ENCODE measurements around the gene LSR.
"Not testable (repeated sequence)": the region's sequence is repeated elsewhere in the genome, so short reads cannot be mapped to it uniquely, and the experiment has no call there.

The LSR gene

DNA sequence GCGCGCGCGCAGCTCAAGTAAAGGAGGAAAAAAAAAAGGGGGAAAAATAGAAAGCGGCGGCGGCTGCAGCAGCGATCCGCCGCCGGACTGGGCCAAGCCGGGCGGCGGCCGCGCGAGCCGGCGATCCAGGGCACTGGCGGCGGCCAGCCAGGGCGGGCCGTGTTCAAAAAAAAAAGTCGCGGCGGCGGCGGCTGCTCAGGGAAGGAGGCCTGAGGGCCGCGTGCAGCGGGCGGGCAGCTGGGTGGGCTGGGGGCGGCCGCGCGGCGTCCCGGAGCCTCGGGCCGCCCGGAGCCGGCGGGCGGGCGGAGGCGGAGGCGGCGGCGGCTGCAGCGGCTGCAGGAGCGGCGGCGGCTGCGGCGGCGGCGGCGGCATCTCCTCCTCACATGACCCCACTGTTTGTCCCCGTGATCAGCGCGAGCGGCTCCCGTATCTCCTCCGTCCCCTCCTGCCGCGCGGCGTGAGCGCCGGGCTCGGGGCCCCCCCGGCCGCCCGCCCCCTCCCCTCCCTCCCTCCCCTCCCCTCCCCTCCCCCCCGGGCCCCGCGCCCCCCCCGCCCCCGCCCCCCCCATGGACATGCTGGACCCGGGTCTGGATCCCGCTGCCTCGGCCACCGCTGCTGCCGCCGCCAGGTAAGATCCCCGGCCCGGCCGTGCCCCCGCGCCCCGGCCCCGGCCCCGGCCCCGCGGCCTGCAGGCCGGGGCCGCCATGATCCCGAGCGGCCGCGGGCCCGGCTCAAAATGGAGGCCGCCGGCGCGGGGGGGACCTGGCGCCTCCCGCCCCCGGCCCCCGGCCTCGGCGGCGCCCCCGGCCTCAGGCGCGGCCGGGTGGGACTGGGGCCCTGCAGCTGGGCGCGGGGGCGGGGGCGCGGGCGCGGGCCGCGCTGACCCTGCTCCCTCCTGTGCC, 20.0 kb downstream of the LSR start, which contains the start of gene USF2:
Gene USF2 (plus strand): TSS at position 427 of the 902 bp plus-strand sequence. CDS start 140 bp downstream, at position 567.
- peak; percentile 35 to 52 for DNase-seq

DNA sequence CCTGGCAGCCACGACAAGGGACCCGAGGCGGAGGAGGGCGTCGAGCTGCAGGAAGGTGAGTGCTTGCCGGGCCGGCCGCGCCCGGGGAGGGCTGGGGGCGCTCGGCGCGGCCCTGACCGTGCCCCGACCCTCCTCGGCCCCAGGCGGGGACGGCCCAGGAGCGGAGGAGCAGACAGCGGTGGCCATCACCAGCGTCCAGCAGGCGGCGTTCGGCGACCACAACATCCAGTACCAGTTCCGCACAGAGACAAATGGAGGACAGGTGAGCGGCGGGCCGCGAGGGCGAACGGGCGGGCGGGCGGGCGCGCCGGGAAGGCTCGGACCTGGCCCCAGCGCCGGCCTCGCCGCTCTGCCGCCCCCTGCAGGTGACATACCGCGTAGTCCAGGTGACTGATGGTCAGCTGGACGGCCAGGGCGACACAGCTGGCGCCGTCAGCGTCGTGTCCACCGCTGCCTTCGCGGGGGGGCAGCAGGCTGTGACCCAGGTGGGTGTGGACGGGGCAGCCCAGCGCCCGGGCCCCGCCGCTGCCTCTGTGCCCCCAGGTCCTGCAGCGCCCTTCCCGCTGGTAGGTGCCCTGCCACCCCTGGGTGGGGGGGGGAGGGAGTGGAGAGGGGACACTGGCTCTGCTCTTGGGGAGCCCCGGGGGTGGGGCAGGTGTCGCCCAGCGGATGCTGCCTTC, 20.8 kb downstream of the LSR start:
- DNase-seq = peak; percentile 70 to 77

DNA sequence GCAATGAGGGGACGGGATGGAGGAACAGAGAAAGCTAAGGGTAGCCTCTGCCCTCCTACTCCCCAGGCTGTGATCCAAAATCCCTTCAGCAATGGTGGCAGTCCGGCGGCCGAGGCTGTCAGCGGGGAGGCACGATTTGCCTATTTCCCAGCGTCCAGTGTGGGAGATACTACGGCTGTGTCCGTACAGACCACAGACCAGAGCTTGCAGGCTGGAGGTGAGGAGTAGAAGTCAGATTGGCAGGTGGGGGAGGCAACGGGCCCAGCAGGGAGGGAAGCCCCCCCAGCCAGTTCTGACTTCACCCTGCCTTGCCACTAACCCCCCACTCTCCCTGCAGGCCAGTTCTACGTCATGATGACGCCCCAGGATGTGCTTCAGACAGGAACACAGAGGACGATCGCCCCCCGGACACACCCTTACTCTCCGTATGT, 21.6 kb downstream of the LSR start:
- no peak for DNase-seq

DNA sequence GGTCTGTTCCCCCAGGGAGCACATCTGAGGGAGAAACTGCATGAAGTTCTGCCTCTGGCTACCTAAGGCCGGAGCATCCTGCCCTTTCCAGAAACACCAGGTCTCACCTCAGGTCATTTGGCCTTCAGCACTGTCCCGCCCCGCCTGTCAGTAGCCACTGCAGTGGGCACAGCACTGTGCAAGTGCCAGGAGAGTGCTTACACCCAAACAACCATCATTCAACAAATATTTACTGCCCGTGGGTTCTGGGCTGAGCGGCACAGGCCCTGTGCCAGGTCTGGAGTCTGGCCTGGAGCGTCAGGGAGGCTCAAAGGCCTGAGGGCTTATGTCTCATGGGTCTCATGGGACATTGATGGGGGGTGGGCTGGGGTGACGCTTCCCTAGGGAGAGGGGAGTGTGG, 22.7 kb downstream of the LSR start:
- no peak for DNase-seq

DNA sequence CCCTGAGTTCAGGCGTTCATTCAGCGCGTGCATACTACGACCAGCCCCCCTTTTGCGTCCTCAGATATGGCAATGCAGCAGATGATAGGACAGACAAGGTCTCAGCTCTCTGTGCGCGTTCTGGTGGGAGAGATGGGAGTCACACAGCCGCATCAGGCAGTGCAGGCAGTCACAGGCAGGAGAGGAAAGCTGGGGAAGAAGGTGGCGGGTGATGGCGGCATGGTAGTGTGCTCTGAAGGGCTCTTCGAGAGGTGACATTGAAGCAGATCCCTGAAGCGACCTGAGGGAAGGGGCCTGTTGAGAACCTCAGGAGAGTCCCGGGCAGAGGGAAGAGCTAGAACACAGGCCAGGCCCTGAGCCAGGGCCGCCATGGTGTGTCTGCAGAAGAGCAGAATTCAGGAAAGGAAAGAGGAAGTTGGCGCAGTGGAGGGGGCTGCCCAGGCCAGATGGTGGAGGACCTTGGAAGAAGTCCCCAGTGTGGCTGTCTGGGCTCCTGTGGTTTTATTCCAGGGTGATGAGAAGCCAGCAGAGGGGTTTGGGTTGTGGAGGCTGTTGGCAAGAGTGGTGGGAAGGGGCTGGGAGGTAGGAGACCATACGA, 23.4 kb downstream of the LSR start:
- no peak for DNase-seq

DNA sequence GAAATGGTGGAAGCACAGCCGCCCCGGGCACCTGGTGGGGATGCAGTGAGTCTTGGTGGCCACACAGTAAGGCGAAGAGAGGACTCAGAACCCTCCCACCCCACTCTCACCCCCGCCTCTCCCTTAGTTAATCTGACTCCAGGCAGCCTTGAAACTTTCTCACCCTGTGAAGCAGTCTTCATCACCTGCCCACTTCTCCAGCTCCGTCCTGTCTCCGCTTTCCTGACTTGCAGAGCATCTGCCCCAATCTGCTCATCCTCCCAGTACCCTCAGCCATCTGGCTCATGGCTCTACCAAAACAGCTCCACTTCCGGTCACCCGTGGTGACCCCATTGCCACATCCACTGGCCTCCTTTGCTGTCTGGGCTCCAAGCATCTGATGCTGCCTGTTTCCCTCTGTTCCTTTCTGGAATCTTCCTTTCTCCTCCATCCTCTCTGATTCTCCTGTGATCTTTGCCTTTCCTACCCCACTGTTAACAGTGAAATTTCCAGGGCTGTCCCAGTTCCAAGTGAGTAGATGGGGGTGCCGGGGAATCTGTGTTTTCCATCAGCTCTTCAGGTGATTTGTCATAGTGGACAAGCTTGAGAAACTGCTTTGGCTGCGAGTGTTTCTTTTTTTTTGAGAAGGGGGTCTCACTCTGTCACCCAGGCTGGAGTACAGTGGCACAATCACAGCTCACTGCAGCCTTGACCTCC, 24.3 kb downstream of the LSR start:
- no peak for DNase-seq

DNA sequence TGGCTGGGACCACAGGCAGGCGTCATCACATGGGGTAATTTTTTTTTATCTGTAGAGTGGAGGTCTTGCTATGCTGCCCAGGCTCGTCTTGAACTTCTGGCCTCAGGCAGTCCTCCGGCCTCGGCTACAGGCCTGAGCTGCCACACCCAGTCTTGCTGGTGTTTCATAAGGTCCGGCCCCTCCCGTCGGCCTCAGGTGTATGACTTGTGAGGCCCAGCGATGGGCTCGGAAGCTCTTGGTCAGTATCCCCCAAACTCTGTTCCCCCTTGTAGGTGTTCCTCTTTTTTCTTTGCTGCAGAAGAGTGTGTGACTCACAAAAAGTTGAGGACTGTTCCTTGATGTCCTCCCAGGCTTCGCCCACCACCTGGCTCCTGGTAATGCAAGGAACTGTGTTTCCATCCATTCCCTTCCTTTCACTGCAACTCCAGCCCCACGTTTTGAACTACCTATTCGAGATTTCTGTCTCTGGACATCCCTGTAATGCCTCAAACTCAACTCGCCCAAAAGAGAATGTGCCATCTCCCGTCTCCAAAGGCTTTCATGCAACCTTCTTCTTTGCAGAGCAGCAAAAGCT, 25.0 kb downstream of the LSR start:
- DNase-seq = no peak

DNA sequence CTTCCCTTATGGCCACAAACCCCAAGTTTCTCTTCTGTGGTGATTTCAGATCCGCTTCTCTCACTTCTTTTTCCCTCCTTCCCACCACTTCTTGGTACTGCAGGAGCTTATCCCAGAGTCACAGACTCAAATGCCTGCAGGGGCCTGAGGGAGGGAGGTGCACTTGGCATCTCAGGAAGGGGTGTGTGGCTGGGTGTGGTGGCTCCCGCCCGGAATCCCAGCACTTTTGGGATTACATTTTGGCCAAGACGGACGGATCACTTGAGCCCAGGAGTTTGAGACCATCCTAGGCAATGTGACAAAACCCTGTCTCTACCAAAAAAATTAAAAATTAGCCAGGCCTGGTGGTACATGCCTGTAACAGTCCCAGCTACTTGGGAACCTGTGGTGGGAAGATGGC, 25.5 kb downstream of the LSR start:
- DNase-seq = no peak

DNA sequence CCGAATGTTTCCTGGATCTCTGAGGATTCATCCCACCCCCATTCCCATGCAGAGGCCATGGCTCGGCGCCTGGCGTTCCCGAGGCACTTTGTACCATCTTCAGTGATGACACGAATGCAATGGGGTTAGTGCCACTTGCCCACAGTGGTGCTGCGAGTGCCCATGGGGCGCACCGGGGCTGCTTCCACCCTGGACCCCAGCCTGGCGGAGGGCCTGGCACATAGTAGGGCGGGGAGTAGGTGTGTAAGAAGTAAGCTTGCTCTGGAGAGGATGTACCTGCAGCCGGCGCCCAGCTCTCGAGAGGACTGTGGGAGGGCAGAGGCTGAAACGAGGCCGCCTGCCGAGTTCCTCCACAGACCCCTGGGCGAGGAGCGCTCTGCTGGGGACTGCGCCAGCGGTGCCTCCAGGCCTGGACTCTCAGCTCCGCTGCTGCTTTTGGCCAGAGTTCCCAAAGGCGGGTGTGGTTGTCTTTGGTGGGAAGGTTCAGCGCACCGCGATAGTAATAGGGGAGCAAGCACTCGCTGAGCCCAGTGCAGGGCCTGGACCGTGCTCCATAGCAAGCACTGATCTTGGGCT, 28.0 kb downstream of the LSR start:
- DNase-seq = no peak

DNA sequence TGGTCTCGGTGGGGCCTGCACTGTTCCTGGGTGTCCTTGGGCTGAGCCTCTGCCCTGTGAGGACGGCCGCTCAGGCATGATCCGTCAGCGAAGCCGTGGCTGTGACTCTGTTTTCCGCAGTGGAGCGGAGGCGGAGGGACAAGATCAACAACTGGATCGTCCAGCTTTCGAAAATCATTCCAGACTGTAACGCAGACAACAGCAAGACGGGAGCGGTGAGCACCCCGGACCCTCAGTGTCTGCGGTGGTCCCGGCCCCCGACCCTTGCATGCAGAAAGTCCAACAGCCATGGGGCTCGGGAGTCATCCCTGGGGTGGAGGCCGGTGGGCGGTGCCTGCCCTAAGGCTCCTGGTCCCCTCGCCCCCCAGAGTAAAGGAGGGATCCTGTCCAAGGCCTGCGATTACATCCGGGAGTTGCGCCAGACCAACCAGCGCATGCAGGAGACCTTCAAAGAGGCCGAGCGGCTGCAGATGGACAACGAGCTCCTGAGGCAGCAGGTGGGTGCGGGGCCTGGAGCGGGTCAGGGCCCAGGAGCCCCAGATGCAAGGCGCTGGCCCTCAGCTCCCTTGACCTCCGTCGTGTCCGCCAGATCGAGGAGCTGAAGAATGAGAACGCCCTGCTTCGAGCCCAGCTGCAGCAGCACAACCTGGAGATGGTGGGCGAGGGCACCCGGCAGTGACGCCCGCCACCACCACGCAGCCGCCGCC, 29.9 kb downstream of the LSR start:
- no peak for DNase-seq

DNA sequence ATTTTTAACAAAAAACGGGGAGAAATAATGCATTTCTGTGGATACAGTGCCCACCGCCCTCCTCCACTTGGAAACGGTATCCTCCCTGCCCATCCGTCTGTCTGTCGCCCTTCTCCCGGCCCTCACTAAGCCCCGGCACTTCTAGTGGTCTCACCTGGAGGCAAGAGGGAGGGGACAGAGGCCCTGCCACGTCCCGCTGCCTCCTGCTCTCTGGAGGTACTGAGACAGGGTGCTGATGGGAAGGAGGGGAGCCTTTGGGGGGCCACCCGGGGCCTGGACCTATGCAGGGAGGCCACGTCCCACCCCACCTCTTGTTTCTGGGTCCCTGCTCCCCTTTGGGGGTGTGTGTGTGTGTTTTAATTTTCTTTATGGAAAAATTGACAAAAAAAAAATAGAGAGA, 30.6 kb downstream of the LSR start:
- DNase-seq = no peak

DNA sequence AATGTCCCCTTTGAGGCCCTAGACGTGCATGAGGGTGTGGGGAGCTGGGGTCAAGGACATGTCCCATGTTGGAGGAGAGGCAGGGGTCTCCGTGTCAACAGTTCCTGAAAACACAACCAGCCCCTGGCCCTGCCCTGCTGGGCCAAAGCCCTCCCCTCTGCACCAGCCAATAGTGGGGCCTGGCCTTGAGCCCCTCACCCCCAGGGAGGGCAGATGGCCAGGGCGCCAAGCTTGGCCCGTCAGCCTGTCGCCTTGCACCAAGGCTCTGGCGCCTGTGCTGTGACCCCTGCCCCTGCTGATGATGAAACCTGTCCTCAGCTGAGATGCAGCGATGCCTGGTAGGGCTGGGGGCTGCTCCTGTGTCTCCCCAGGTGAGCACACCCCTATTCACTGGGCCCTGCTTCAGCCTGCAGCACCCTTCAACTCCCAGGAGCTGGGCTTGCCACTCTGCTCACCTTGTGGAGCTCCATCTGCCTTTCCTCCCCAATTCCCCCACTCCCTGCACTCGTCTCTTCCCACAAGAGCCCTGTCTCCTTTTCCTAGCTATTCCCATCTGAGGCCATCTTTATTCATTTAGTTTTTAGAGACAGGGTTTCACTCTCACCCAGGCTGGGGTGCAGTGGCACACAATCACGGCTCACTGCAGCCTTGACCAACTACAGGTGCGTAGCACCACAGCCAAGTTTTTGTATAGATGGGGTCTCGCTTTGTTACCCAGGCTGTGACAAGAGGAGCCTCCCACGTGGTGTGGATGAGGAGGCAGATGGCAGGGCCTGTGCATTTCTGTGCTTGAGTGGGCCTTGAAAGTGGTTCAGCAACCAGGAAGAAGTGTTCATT, 31.4 kb downstream of the LSR start:
- DNase-seq = no peak

DNA sequence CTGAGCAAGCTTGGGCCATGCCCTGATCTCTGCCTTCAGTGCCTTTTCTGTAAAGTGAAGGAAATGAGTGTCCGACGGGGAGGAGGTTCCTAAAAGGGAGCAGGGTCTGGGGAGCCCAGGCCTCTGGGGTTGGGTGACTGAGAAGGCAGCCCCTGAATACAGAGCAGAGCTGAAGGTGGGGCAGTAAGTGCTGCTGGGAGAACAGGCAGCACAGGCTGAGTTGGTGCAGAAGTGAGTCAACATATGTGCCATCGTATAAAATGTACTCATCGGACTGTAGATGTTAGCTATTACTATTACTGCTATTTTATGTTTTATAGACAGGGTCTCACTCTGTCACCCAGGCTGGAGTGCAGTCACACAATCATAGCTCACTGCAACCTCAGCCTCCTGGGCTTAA, 32.5 kb downstream of the LSR start:
- no peak for DNase-seq

DNA sequence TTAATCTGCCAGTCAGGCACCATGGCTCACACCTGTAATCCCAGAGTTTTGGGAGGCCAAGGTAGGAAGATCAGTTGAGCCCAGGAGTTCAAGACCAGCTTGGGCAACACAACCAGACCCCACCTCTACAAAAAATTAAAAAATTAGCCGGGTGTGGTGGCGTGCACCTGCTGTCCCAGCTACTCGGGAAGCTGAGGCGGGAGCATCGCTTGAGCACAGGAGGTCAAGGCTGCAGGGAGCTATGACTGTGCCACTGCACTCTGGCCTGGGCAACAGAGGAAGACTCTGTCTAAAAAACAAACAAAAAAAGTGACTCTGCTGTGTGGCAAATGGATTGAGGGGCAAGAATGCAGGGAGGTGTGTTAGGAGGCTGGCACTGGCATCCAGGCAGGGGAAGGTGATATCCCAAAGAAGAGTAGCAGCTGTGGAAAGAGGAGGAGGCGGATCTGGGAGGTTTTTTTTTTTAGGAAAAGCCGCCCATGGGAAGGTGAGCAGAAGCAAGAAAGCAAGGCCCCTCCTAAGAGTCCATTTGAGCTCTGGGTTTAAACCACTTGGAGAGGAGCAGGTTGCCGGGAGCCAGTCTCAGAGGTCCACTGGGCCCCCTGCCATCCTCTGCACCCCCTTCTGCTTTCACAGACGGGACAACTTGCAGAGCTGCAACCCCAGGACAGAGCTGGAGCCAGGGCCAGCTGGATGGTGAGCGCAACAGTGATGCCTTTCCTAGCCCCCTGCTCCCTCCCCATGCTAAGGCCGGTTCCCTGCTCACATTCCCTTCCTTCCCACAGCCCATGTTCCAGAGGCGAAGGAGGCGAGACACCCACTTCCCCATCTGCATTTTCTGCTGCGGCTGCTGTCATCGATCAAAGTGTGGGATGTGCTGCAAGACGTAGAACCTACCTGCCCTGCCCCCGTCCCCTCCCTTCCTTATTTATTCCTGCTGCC, 35.6 kb downstream of the LSR start:
- no peak for DNase-seq

DNA sequence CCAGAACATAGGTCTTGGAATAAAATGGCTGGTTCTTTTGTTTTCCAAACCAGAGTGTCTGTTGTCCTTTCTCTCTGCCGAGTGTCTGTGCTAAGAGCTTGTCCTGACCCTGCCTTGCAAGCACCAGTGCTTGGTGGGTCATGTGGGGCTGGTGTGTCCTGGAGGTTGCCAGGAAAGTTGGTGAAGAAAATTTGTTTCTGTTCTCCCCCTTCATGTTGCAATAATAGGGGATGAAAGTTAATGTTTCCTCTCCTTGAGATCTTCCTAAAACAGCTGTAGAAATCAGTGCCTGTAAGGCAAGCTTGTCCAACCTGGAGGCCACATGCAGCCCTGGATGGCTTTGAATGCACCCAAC, 36.3 kb downstream of the LSR start:
- DNase-seq = no peak

DNA sequence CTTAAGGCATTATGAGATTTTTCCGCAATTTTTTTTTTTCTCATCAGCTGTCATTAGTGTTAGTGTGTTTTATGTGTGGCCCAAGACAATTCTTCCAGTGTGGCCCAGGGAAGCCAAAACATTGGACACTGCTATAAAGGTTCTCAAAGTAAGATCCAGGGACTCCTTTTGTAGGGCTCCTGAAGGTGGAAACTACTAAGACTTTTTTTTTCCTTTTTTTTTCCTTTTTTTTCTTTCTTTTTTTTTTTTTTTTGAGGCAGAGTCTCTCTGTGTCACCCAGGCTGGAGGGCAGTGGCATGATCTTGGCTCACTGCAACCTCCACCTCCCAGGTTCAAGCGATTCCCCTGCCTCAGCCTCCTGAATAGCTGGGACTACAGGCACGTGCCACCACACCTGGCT, 36.7 kb downstream of the LSR start:
- not testable (repeated sequence) for DNase-seq

DNA sequence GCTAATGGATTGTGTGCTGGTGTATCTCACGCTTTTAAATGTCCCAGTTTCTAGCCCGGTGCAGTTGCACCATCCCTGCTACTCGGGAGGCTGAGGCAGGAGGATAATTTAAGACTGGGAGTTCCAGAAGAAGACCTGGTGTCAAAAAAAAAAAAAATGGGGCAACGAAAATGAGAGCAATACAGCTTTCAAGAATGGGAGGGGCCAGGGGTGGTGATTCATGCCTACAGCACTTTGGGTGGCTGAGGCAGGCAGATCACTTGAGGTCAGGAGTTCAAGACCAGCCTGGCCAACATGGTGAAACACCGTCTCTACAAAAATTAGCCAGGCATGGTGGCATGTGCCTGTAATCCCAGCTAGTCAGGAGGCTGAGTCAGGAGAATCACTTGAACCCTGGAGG, 37.3 kb downstream of the LSR start:
- DNase-seq = not testable (repeated sequence)

DNA sequence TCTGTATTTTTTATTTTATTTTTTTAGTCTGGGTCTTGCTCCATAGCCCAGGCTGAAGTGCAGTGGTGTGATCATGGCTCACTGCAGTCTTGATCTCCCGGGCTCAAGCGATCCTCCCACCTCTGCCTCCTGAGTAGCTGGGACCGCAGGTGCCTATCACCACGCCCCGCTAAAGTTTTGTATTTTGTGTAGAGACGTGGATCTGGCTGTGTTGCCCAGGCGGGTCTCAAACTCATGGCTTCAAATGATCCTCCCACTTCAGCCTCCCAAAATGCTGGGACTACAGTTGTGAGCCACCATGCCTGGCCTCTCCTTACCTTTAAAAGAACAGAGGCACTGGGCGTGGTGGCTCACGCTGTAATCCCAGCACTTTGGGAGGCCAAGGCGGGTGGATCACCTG, 38.9 kb downstream of the LSR start:
- DNase-seq = no peak

DNA sequence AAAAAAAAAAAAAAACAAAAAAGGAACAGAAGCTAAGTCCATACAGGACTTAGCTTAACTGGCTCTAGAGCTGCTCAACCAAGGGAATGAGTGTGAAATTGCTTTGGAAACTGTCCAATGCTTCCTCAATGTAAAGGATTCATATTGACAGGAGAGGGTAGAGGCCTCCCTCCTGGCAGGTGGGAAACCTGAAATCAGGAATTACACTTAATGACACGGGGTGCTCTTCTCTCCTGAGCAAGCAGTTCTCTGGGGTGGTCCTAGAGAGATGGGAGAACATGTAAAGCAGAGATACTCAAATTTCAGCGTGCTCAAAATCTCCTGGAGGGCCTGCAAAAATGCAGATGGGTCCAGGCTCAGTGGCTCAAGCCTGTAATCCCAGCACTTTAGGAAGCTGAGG, 39.5 kb downstream of the LSR start:
- DNase-seq = no peak

DNA sequence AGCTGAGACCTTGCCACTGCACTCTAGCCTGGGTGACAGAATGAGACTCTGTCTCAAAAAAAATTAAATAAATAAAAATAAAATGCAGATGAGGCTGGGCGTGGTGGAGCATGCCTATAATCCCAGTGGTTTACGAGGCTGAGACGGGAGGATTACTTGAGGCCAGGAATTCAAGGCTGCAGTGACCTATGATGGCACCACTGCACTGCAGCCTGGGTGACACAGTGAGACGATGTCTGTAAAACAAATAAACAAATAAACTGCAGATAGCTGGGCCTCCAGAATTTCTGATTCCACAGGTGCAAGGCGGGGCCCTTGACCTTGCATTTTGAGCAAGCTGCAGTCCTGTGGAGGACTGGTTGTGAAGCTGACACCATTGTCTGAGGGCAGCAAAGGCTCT, 40.1 kb downstream of the LSR start:
- DNase-seq = no peak

All from activated CD4-positive, alpha-beta T cell treated with anti-CD3 and anti-CD28 coated beads for 4 hours (primary cell).